ENCODE results near the gene LCP1.
A peak's percentile ranks its signal among the peaks of the same experiment; 100 is the strongest.
"Not testable (repeated sequence)": the region's sequence is repeated elsewhere in the genome, so short reads cannot be mapped to it uniquely, and the experiment has no call there.

The LCP1 gene, protein sequence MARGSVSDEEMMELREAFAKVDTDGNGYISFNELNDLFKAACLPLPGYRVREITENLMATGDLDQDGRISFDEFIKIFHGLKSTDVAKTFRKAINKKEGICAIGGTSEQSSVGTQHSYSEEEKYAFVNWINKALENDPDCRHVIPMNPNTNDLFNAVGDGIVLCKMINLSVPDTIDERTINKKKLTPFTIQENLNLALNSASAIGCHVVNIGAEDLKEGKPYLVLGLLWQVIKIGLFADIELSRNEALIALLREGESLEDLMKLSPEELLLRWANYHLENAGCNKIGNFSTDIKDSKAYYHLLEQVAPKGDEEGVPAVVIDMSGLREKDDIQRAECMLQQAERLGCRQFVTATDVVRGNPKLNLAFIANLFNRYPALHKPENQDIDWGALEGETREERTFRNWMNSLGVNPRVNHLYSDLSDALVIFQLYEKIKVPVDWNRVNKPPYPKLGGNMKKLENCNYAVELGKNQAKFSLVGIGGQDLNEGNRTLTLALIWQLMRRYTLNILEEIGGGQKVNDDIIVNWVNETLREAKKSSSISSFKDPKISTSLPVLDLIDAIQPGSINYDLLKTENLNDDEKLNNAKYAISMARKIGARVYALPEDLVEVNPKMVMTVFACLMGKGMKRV

GRCh38 chr13:46181840-46182490 is at the start of gene LCP1:
TSS of gene LCP1 (minus strand) at chr13:46182177. CDS start at chr13:46159662, 22,515 bp downstream.
- DNase-seq, result no peak

GRCh38 chr13:46229251-46229650 is 47.3 kb upstream of the LCP1 start:
- DNase-seq, result no peak

DNA sequence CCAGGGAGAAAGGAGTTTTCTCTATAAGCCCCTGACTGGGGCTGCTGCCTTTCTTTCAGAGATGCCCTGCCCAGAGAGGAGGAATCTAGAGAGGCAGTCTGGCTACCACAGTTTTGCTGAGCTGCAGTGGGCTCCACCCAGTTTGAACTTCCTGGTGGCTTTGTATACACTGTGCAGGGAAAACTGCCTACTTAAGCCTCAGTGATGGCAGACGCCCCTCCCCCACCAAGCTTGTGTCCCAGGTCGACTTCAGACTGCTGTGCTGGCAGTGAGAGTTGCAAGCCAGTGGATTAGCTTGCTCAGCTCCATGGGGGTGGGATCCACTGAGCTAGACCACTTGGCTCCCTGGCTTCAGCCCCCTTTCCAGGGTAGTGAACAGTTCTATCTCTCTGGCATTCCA is 38.3 kb upstream of the LCP1 start:
- DNase-seq, result not testable (repeated sequence)

- not testable (repeated sequence) for DNase-seq
These were observed 32.8 kb upstream of the LCP1 start for GRCh38 chr13:46214741-46215140.

DNA sequence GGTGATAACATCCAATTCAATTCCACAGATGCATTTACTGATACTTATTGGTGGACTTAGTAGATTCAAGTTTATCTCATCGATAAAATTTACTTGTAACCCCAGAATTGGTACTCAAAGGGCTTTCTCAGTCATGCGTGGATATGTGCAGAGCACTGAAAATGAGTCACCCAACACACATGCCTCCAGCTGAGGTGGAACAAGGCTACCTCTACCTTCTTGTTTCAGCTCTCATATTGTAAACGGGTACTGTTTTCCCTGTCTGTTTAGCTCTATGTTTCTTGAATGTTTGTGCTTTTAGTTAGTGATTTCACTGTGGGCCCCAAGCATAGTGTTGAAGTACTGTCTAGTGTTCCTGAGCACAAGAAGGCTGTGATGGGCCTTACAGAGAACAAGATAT is 31.3 kb upstream of the LCP1 start:
- DNase-seq, result no peak

- peak; percentile 7 for DNase-seq
These were observed 29.7 kb upstream of the LCP1 start, which contains the start of gene LRRC63 for GRCh38 chr13:46211483-46212351. TSS of gene LRRC63 (plus strand) at chr13:46211928. CDS start at chr13:46213035, 1,107 bp downstream.

DNA sequence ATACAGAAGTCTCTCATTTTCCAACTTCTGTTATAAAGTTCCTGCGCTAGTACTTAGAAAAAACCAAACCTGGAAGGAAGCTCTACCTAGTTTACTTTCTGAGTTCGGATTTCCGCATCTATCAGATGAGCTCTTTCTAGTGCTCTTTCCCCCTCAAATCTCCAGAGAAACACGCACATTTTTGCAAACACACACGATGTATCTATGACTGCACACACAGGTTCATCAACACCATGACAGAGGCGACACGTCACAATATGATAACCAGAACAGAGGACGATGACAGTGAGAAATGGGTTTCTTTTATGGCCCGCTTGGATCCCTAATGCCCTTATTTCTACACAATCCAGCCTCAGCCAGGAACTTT is 29.1 kb upstream of the LCP1 start:
- no peak for DNase-seq

- no peak for DNase-seq
These were observed 28.5 kb upstream of the LCP1 start for GRCh38 chr13:46210362-46211083.

DNA sequence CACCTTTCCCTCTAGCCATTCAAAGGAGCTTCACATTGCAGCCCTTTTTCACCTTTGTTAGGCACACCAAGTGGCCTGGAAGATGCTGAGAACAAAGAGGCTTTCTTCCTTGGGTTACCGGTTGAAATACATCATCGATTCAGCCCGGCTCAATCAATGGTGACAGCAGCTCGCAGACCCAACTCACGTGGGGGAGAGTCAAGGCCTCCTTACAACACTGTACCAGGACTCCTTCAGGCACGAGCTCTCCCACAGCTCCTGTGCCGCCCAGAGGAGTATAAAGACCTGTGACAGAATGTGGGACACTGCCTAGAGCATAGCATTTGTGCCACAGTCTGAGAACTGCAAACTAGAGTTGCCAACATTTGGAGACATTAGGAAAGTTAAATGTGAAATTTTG is 25.9 kb upstream of the LCP1 start:
- DNase-seq, result no peak

- DNase-seq, result no peak
These were observed 24.2 kb upstream of the LCP1 start for GRCh38 chr13:46206143-46206542.

- no peak for DNase-seq
These were observed 21.0 kb upstream of the LCP1 start for GRCh38 chr13:46202966-46203365.

GRCh38 chr13:46202188-46202795 is 20.3 kb upstream of the LCP1 start:
- no peak for DNase-seq

DNA sequence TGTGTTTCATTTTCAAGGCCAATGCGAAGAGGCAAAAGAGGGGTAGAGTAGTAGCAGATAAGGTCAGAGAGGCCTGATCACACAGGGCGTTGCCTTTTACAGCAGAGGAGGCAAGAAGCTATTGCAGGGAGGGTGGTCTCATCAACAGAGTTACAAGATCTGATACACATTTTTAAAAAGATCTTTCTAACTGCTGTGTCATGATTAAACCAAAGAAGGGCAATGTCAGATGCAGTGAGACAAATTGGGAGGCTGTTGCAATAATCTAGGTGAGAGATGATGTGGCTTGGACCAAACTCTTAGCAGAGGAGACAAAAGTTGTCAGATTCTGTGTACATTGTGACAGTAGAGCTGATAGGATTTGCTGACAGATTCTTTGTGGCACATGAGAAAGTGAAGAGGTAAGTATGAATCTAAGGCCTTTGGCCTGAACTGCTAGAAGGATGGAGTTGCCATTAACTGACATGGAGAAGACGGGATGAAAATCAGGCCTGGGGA is 16.8 kb upstream of the LCP1 start:
- no peak for DNase-seq

GRCh38 chr13:46197299-46198048 is 15.5 kb upstream of the LCP1 start:
- DNase-seq, result no peak

GRCh38 chr13:46195016-46195415 is 13.0 kb upstream of the LCP1 start:
- no peak for DNase-seq

DNA sequence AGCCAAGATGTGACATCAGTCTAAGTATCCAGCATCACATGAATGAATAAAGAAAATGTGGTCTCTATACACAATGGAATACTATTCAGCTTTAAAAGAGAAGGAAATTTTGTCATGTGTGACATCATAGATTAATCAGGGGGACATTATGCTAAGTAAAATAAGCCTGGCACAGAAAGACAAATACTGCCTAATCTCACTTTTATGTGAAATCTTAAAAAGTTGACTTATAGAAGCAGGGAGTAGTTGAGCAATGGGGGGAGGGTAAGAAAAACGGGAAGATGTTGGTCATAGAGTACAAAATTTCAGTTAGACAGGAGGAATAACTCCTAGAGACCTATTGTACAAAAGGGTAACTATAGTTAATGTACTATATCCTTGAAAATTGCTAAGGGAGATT is 10.4 kb upstream of the LCP1 start:
- DNase-seq, result no peak

GRCh38 chr13:46185634-46186033 is 3.7 kb upstream of the LCP1 start:
- DNase-seq, result no peak

DNA sequence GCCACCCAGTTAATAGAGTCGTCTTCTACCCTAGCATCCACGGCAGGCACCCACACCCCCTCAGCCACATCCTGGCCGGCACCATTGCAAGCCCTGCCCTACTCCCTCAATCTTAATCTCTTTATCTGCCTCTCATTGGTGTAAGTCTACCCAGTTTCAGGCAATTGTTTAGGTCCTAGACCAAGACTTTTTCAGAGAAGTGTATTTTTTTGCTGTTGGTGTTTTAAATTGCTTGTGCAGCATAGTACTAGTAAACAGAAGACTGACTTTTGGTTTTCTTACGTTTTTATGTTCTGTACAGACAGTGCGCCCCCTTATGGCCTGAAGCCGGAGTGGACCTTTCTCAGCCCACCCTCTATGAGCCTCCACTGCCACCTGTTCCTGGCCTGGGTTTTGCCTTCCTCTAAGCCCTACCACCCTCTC is 2.3 kb upstream of the LCP1 start:
- peak; percentile 14 for DNase-seq

DNA sequence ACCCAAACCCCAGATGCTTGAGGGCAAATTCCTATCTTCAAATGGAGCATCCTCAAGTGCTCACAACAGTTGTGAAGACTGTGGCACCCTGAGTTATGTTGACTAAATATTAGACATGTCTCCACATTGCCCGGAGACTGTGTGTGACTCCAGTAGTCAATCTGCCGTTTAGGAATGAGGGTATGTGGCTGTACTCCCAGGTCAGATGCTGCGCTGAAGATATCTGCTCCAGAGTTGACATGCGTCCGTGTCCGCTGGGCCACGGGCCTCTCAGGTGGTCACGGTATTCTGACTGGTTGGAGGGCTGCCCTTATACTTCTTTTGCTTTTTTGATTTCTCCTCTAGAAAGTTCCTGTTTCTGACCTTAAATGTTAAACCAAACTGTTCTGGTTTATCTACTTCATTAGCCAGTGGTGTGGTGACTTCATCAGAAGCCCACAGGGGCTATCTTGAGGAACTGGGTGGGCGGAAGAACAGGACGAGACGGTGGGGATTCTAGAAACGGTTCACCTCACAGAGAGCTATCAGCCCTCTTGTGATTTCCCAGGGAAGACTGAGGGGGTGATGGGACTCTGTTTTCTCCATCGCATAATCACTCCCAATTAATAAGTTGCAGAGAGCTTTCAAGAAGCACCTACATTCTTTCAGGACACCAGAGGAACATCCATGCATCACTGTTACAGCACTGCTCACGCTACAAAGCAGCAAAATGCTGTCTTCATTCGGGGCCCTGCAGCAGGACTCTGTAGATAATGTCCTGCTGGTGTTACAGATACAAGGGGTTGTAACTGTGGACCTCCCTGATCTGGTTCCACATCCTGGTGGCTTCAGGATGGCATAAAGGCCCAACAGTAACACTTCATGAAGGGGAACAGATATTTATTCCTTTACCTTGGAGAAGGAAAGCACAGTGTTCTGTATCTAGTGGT is 1.3 kb upstream of the LCP1 start:
- DNase-seq, result no peak

DNA sequence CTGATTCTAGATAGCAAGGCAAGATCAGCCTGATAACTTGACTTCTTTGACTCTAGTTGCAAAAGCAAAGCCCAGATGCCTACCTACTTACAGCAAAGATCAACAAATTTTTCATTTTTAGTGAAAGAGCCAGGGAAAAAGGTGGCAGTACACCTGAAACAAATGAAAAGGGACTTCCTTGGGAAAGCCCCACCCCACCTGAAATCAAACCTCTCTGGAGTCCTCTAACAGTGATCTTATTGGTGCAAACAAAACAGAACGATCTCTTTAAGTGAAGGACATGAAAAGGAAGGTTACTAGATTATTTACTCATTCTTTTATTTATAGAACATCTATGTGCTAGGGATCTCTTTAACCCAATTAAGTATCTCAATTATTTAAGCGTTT is 507 bp upstream of the LCP1 start:
- no peak for DNase-seq

All from HCEC 1CT (cell line).